ENCODE data around the gene CDK10.

The CDK10 gene

GRCh38 chr16:89738072-89738377 lies 51.5 kb downstream of the CDK10 start:
- no peak for DNase-seq

GRCh38 chr16:89738538-89739317 lies 52.2 kb downstream of the CDK10 start:
- no peak for DNase-seq

GRCh38 chr16:89739383-89739782 lies 52.9 kb downstream of the CDK10 start:
- DNase-seq = no peak

GRCh38 chr16:89741342-89742014 lies 55.0 kb downstream of the CDK10 start:
- no peak for DNase-seq

GRCh38 chr16:89742948-89743347 lies 56.5 kb downstream of the CDK10 start:
- DNase-seq = no peak

- DNase-seq = no peak
Observed at GRCh38 chr16:89744813-89745212, 58.3 kb downstream of the CDK10 start.

All from stimulated activated CD4-positive, alpha-beta T cell treated with anti-CD3 and anti-CD28 coated beads, Interleukin-12 subunit alpha, Interleukin-12 subunit beta, amount 100 ng/mL, for 4 hours (primary cell).